Adrenal gland (tissue), 12 donors: Measurements from ENCODE around the gene LRP1B. TPM values are rescaled to one million over a fixed set of nuclear protein-coding genes. Genes with fewer than 3 reads are reported as not detected.

Source experiments
- DNase-seq, 7 donors: peaks; one replicate each; pipeline ENCODE4 v3.0.0-alpha.2; 2019 to 2020
- H3K27ac ChIP-seq, 5 donors: fragments of 200-600 bp; sonication (generic) in 4 of 5; 1 replicate in 3 of 5; 2 replicates in 2 of 5; pipeline versions ENCODE4 v1.5.1 to v1.8.0; 2016 to 2020; ENCODE audit warnings: mild to moderate bottlenecking in 1 of 5
- H3K27me3 ChIP-seq: fragments of 200-600 bp; 2 replicates; pipeline ENCODE4 v1.8.0; 2021
- H3K36me3 ChIP-seq, 2 donors: fragments of 200-600 bp; replicated peaks in 1 of 2; 1 replicate in 1 of 2; 2 replicates in 1 of 2; pipeline versions ENCODE4 v1.5.1 to v1.8.0; 2018 to 2022
- H3K4me1 ChIP-seq, 2 donors: fragments of 200-600 bp; replicated peaks in 1 of 2; 1 replicate in 1 of 2; 2 replicates in 1 of 2; pipeline versions ENCODE4 v1.5.1 to v1.8.0; 2018 to 2021
- H3K4me3 ChIP-seq, 4 donors: fragments of 200-600 bp; sonication (generic) in 3 of 4; one replicate each; pipeline ENCODE4 v1.5.1; 2016 to 2018
- H3K9me3 ChIP-seq, 3 donors: fragments of 200-600 bp; sonication (generic) in 1 of 3; replicated peaks in 1 of 3; 1 replicate in 2 of 3; 2 replicates in 1 of 3; pipeline versions ENCODE4 v1.5.1 to v1.8.0; 2016 to 2021
- CTCF ChIP-seq, 6 experiments: fragments of 450-650 bp in 4 of 6; fragments of 200-600 bp in 2 of 6; sonication (generic) in 1 of 6; IDR thresholded peaks; 1 replicate in 5 of 6; 2 replicates in 1 of 6; pipeline versions ENCODE4 v1.5.1 to v1.8.0; 2016 to 2021; ENCODE audit warnings: antibody characterized with exemption in 6 of 6, mild to moderate bottlenecking in 2 of 6, moderate library complexity in 1 of 6
- POLR2A ChIP-seq, 2 donors: fragments of 450-650 bp; IDR thresholded peaks; one replicate each; pipeline ENCODE4 v1.6.1; 2017; ENCODE audit warnings: antibody characterized with exemption in 2 of 2, mild to moderate bottlenecking in 2 of 2, moderate library complexity in 1 of 2
- WGBS, 4 donors: extraction: QIAGEN DNeasy Blood & Tissue Kit in 2 of 4; methylation state at CpG; one replicate each; pipeline versions ENCODE4 v1.1.5 to v1.1.7; 2013 to 2017; 5-methylcytosine and 5-hydroxymethylcytosine counted together
- intact Hi-C, 2 donors: fragments of 100-400 bp; cut with DNase I; formaldehyde crosslinking; loops; one replicate each; pipeline versions ENCODE4 v1.14.1 to v1.15.0; 2022 to 2023
- polyA plus RNA-seq, 3 donors: library from polyadenylated mRNA; stranded (reverse); fragments of 200-250 nt in 2 of 3; fragments of 350-450 nt in 1 of 3; fragmentation: Illumina TruSeq in 1 of 3; extraction: RNeasy Lipid Tissue Mini Kit (QIAGEN cat#74804) in 1 of 3; gene quantifications; one replicate each; pipeline ENCODE4 v1.2.3, GENCODE V29; 2013 to 2014
- total RNA-seq, 9 donors: library from RNA; depleted of rRNA in 4 of 9; stranded (reverse); fragments of >200 nt in 4 of 9; fragments of 120-200 nt in 1 of 9; fragmentation: NEBNext Ultra II Directional in 1 of 9; extraction: Animal tissue kit (Norgen Biotek cat#: 25700) in 1 of 9; gene quantifications; one replicate each; pipeline versions ENCODE4 v1.1.0 to v1.2.4, GENCODE V29; 2013 to 2023
- donor health status: healthy with polysubstance abuse.
- donor health status: Bipolar disorder and iron deficiency.
- donor health status: DM: yes; HTN: yes; CAD: no.
- donor health status: DM: no; HTN: no; CAD: no.
- donor health status: DM: no; HTN: no; CAD: no.
- donor health status: DM: yes; HTN: yes; CAD: no.

The LRP1B gene
- total and polyA plus RNA-seq, 12 donors = 0.84 to 5.4 (median 2.1) TPM

- intact Hi-C loops = no loop called here
- Histone ChIP-seq H3K27me3 (no peaks in the 10 kb centered on the region), H3K36me3 (no peaks in the 10 kb centered on the region), H3K27ac (no peak overlapping the region), H3K4me1 (no peaks in the 10 kb centered on the region), H3K4me3 (no peak overlapping the region), H3K9me3 (no peaks in the 10 kb centered on the region)
- no peak for DNase-seq
- TF ChIP-seq CTCF (IDR thresholded peaks at IDR 0.05) (no peak), POLR2A (IDR thresholded peaks at IDR 0.05) (no peak)
These were observed 1443.0 kb downstream of the LRP1B start for GRCh38 chr2:140687825-140688224.

GRCh38 chr2:140683658-140684057 is 1447.2 kb downstream of the LRP1B start:
- TF ChIP-seq POLR2A (IDR thresholded peaks at IDR 0.05) (no peak), CTCF (IDR thresholded peaks at IDR 0.05) (no peak)
- intact Hi-C loops = no loop called here
- Histone ChIP-seq H3K4me1 (no peaks in the 10 kb centered on the region), H3K27ac (no peak overlapping the region), H3K27me3 (no peaks in the 10 kb centered on the region), H3K9me3 (no peaks in the 10 kb centered on the region), H3K36me3 (no peaks in the 10 kb centered on the region), H3K4me3 (no peak overlapping the region)
- DNase-seq = no peak
- WGBS, 4 donors = 87 to 94% (median 89%) methylated on average over 11 to 18 of the region's 18 CpGs

- H3K4me1 ChIP-seq = no peaks in the 10 kb centered on the region
- no peaks in the 10 kb centered on the region for H3K9me3 ChIP-seq
- no peak for TF ChIP-seq POLR2A (IDR thresholded peaks at IDR 0.05)
- TF ChIP-seq CTCF (IDR thresholded peaks at IDR 0.05) = no peak
- 85 to 95% (median 93%) methylated on average over 1 of the region's 1 CpG for WGBS, 4 donors
- DNase-seq = no peak
- intact Hi-C loops = no loop called here
- H3K4me3 ChIP-seq = no peak overlapping the region
- H3K27me3 ChIP-seq = no peaks in the 10 kb centered on the region
- H3K36me3 ChIP-seq = no peaks in the 10 kb centered on the region
- no peak overlapping the region for H3K27ac ChIP-seq
These were observed 1450.0 kb downstream of the LRP1B start for GRCh38 chr2:140680862-140681261.

- no peak overlapping the region for H3K4me3 ChIP-seq
- intact Hi-C loops = no loop called here
- H3K4me1 ChIP-seq = no peaks in the 10 kb centered on the region
- no peak overlapping the region for H3K27ac ChIP-seq
- no peak for TF ChIP-seq POLR2A (IDR thresholded peaks at IDR 0.05)
- no peak for TF ChIP-seq CTCF (IDR thresholded peaks at IDR 0.05)
- H3K36me3 ChIP-seq = no peaks in the 10 kb centered on the region
- H3K27me3 ChIP-seq = no peaks in the 10 kb centered on the region
- WGBS, 4 donors = 85 to 88% (median 85%) methylated on average over 4 of the region's 4 CpGs
- no peak for DNase-seq
- no peaks in the 10 kb centered on the region for H3K9me3 ChIP-seq
These were observed 1451.1 kb downstream of the LRP1B start for GRCh38 chr2:140679752-140680151.
